Activated naive CD4-positive, alpha-beta T cell treated with anti-CD3 and anti-CD28 coated beads, Interleukin-2, amount 10 ng/mL, durations not matched to agents 7 days and 5 days (primary cell): ENCODE results near the gene TRAIP.

Experiments
- CTCF ChIA-PET: fragments of 350-600 bp; sonication (Branson Sonifier 250); formaldehyde crosslinking; loops from one replicate; lab custom pipeline; 2021; ENCODE audit warnings: antibody characterized with exemption; lab: Charles Lee
- DNase-seq: peaks from one replicate; pipeline ENCODE4 v3.0.0-alpha.2; 2020
- H3K27ac Mint-ChIP-seq: one replicate; pipeline ENCODE4 v1.8.0; 2021; ENCODE audit warnings: mild to moderate bottlenecking, moderate library complexity, mixed read lengths
- H3K27me3 Mint-ChIP-seq: one replicate; pipeline ENCODE4 v1.8.0; 2021; ENCODE audit warnings: mild to moderate bottlenecking, mixed read lengths
- H3K36me3 Mint-ChIP-seq: one replicate; pipeline ENCODE4 v1.8.0; 2021; ENCODE audit warnings: mixed read lengths
- H3K4me1 Mint-ChIP-seq: one replicate; pipeline ENCODE4 v1.8.0; 2021; ENCODE audit warnings: mixed read lengths
- H3K4me3 Mint-ChIP-seq: one replicate; pipeline ENCODE4 v1.8.0; 2021; ENCODE audit warnings: mild to moderate bottlenecking, moderate library complexity, mixed read lengths
- H3K9me3 Mint-ChIP-seq: one replicate; pipeline ENCODE4 v1.8.0; 2021; ENCODE audit warnings: mixed read lengths

Gene TRAIP

GRCh38 chr3:49867400-49867799 lies 11.0 kb upstream of the TRAIP start:
- H3K9me3 Mint-ChIP-seq, result no peaks in the 10 kb centered on the region
- DNase-seq, result no peak
- no peak overlapping the region for H3K27ac Mint-ChIP-seq
- H3K27me3 Mint-ChIP-seq, result peaks cover 93% of the 10 kb centered on the region
- no peak overlapping the region for H3K4me3 Mint-ChIP-seq
- H3K4me1 Mint-ChIP-seq, result no peaks in the 10 kb centered on the region
- CTCF ChIA-PET, result interaction anchor here (1.3 kb wide), 1 partner anchor 28 kb away, joined by 5 read pairs; no protein-coding TSS in a partner anchor
- no peaks in the 10 kb centered on the region for H3K36me3 Mint-ChIP-seq

DNA sequence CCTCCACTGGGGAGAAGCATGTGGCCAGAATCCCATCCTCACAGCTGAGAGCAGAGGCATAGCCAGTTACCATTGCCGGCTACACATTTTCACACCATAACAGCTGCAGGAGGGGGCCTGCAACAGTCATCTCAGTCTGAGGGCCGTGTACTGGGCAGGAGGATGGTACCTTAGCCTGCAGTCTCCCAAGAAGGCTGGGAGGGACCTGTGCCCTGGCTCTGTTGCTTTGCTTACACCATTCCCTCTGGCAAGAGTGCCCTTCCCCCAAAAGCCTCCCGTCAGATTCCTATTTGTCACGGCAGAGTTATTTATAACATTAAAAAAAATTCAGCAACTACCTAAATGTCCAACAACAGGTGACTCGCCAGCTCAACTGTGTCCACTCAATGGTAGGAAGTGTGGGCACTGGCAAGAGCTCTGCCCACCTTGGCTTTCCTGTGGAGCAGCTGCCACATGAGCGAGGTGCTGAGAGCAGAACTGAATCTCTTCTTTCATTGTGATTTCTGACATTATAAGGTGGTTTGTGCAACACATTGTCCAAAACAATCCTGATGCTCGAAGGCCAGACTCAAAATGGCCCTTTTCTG lies 8.9 kb upstream of the TRAIP start:
- Mint-ChIP-seq H3K27me3 (peaks cover 83% of the 10 kb centered on the region), H3K9me3 (no peaks in the 10 kb centered on the region), H3K4me3 (no peak overlapping the region), H3K27ac (no peak overlapping the region), H3K36me3 (no peaks in the 10 kb centered on the region), H3K4me1 (no peaks in the 10 kb centered on the region)
- CTCF ChIA-PET, result no interaction called here
- DNase-seq, result no peak

- H3K4me1 Mint-ChIP-seq, result no peaks in the 10 kb centered on the region
- H3K9me3 Mint-ChIP-seq, result no peaks in the 10 kb centered on the region
- CTCF ChIA-PET, result no interaction called here
- DNase-seq, result no peak
- no peak overlapping the region for H3K27ac Mint-ChIP-seq
- H3K36me3 Mint-ChIP-seq, result no peaks in the 10 kb centered on the region
- no peak overlapping the region for H3K4me3 Mint-ChIP-seq
- H3K27me3 Mint-ChIP-seq, result peaks cover 83% of the 10 kb centered on the region
These were observed 8.1 kb upstream of the TRAIP start for GRCh38 chr3:49864505-49864904.

DNA sequence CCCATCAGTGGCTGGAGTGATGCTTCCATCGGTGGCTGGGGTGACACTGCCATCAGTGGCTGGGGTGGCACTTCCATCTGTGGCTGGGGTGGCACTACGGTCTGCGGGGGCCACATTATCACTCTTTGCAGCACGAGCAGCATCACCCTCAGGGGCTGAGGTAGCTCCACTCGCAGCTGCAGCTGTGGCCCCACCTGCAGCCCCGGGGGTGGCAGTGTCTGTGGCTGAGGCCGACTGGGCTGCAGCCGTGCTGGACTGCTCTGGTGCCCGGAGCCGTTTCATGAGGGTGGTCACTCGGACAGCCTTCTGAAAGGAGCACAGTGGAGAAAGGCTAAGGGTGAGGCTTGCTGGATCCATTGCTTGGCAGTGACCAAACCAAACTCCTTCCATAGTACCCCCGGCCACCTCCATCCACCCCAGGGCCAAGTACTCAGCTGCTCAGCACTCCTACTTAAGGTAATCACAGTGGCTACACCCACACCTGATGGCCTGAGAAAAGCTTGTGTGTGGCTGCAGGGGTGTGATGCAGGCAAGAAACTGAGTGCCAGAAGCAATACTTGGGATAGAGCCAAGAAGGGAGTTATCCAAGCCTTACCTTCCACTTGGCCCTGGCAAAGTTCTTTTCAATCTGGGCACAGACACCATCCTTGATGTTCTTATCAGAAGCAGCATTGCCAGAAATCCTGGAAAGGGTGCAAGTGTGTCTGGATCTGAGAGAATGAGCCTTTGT lies 3.4 kb upstream of the TRAIP start:
- Mint-ChIP-seq H3K4me1 (peaks cover 19% of the 10 kb centered on the region), H3K27ac (no peak overlapping the region), H3K4me3 (no peak overlapping the region), H3K36me3 (no peaks in the 10 kb centered on the region), H3K9me3 (no peaks in the 10 kb centered on the region), H3K27me3 (peaks cover 35% of the 10 kb centered on the region)
- CTCF ChIA-PET, result no interaction called here
- no peak for DNase-seq

- CTCF ChIA-PET, result interaction anchor here (0.9 to 3.7 kb wide), 2 partner anchors 16 to 51 kb away, joined by 3 to 24 read pairs; no protein-coding TSS in a partner anchor
- no peaks in the 10 kb centered on the region for H3K9me3 Mint-ChIP-seq
- peak overlapping the region; percentile 96 for H3K4me3 Mint-ChIP-seq
- peaks cover 9% of the 10 kb centered on the region for H3K27me3 Mint-ChIP-seq
- DNase-seq, result no peak
- H3K27ac Mint-ChIP-seq, result peak overlapping the region; percentile 86
- peaks cover 2% of the 10 kb centered on the region for H3K36me3 Mint-ChIP-seq
- peaks cover 27% of the 10 kb centered on the region for H3K4me1 Mint-ChIP-seq
These were observed 702 bp downstream of the TRAIP start for GRCh38 chr3:49855662-49856061.

GRCh38 chr3:49845694-49846093 lies 10.7 kb downstream of the TRAIP start:
- peaks cover 31% of the 10 kb centered on the region for H3K36me3 Mint-ChIP-seq
- no peaks in the 10 kb centered on the region for H3K4me1 Mint-ChIP-seq
- CTCF ChIA-PET, result no interaction called here
- no peaks in the 10 kb centered on the region for H3K9me3 Mint-ChIP-seq
- H3K4me3 Mint-ChIP-seq, result no peak overlapping the region
- H3K27me3 Mint-ChIP-seq, result no peaks in the 10 kb centered on the region
- no peak overlapping the region for H3K27ac Mint-ChIP-seq
- DNase-seq, result no peak

- peaks cover 31% of the 10 kb centered on the region for H3K36me3 Mint-ChIP-seq
- peak overlapping the region; percentile 53 for H3K27ac Mint-ChIP-seq
- DNase-seq, result no peak
- no peaks in the 10 kb centered on the region for H3K4me1 Mint-ChIP-seq
- no peak overlapping the region for H3K4me3 Mint-ChIP-seq
- no peaks in the 10 kb centered on the region for H3K9me3 Mint-ChIP-seq
- CTCF ChIA-PET, result interaction anchor here (1.4 kb wide), 2 partner anchors 42 to 127 kb away, joined by 3 to 4 read pairs; partner anchors contain the start of gene INKA1
- no peaks in the 10 kb centered on the region for H3K27me3 Mint-ChIP-seq
These were observed 11.7 kb downstream of the TRAIP start for GRCh38 chr3:49844464-49845183.

GRCh38 chr3:49842843-49843517 lies 13.4 kb downstream of the TRAIP start:
- H3K27me3 Mint-ChIP-seq, result no peaks in the 10 kb centered on the region
- no peaks in the 10 kb centered on the region for H3K9me3 Mint-ChIP-seq
- CTCF ChIA-PET, result interaction anchor here (12.7 kb wide), 1 partner anchor 37 kb away, joined by 225 read pairs; the partner anchor contains the start of genes CDHR4, INKA1 and UBA7
- no peaks in the 10 kb centered on the region for H3K4me1 Mint-ChIP-seq
- DNase-seq, result no peak
- H3K36me3 Mint-ChIP-seq, result peaks cover 33% of the 10 kb centered on the region
- no peak overlapping the region for H3K27ac Mint-ChIP-seq
- H3K4me3 Mint-ChIP-seq, result no peak overlapping the region

DNA sequence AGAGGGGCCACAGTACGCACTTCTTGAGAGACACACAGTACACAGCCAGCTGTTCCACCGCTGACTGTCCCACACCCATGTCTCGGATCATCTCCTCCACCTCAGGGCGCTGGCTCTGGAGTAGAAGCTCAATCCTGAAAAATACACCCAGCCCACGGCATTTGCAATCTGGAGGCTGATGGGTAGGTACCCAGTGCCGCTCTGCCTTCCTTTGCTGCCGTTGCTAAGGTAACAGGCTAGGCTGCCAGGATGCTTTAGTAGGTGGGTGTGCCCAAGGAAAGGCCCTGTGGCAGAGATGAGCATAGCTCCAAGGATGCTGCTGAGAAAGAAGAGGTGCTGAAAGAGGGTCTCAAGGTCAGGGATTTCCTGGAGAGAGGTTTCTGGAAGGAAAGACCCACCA lies 14.6 kb downstream of the TRAIP start:
- CTCF ChIA-PET, result interaction anchor here (0.6 to 12.7 kb wide), 5 partner anchors 29 to 269 kb away, joined by 3 to 225 read pairs (median 3); partner anchors contain the start of genes CDHR4, INKA1 and UBA7
- Mint-ChIP-seq H3K9me3 (no peaks in the 10 kb centered on the region), H3K27me3 (no peaks in the 10 kb centered on the region), H3K36me3 (peaks cover 33% of the 10 kb centered on the region), H3K27ac (no peak overlapping the region), H3K4me3 (no peak overlapping the region), H3K4me1 (no peaks in the 10 kb centered on the region)
- DNase-seq, result no peak

- CTCF ChIA-PET, result interaction anchor here (0.6 to 12.7 kb wide), 7 partner anchors 14 to 268 kb away, joined by 3 to 225 read pairs (median 3); partner anchors contain the start of genes CDHR4, INKA1, TRAIP and UBA7
- DNase-seq, result peak; percentile 33
- H3K27ac Mint-ChIP-seq, result no peak overlapping the region
- H3K4me3 Mint-ChIP-seq, result no peak overlapping the region
- H3K4me1 Mint-ChIP-seq, result no peaks in the 10 kb centered on the region
- H3K9me3 Mint-ChIP-seq, result no peaks in the 10 kb centered on the region
- H3K27me3 Mint-ChIP-seq, result no peaks in the 10 kb centered on the region
- H3K36me3 Mint-ChIP-seq, result peaks cover 29% of the 10 kb centered on the region
These were observed 15.2 kb downstream of the TRAIP start for GRCh38 chr3:49841126-49841696.

DNA sequence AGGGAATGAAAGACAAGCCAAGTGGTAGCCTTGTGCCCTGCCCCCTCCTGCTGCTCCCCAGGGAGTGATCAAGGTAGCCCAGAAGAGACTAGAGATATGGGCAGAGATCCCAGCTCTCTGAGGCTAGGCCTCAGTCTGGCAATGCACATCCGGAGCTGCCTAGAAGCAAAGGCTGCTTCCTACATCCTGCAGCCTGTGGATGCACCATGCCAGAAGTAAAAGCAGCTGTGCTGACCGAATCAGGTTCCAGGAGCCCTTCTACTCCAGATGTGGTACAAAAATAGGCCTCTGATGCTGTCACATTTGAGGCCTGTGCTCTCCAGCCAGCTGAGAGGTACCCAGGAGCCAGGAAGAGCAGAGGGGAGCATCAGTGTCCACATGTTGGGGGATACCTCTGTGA lies 16.0 kb downstream of the TRAIP start:
- no peak for DNase-seq
- no peak overlapping the region for H3K27ac Mint-ChIP-seq
- no peaks in the 10 kb centered on the region for H3K9me3 Mint-ChIP-seq
- H3K36me3 Mint-ChIP-seq, result peaks cover 24% of the 10 kb centered on the region
- CTCF ChIA-PET, result interaction anchor here (0.7 to 12.7 kb wide), 8 partner anchors 9 to 138 kb away, joined by 3 to 225 read pairs (median 10); partner anchors contain the start of genes CDHR4, INKA1, TRAIP and UBA7
- H3K4me1 Mint-ChIP-seq, result no peaks in the 10 kb centered on the region
- no peak overlapping the region for H3K4me3 Mint-ChIP-seq
- H3K27me3 Mint-ChIP-seq, result no peaks in the 10 kb centered on the region

GRCh38 chr3:49839193-49839809 lies 17.1 kb downstream of the TRAIP start:
- H3K27me3 Mint-ChIP-seq, result no peaks in the 10 kb centered on the region
- peak; percentile 90 for DNase-seq
- H3K4me1 Mint-ChIP-seq, result no peaks in the 10 kb centered on the region
- CTCF ChIA-PET, result interaction anchor here (0.6 to 12.7 kb wide), 28 partner anchors 9 to 299 kb away, joined by 3 to 225 read pairs (median 5); partner anchors contain the start of genes AMIGO3, CDHR4, INKA1 and TRAIP
- H3K4me3 Mint-ChIP-seq, result no peak overlapping the region
- no peak overlapping the region for H3K27ac Mint-ChIP-seq
- H3K9me3 Mint-ChIP-seq, result no peaks in the 10 kb centered on the region
- peaks cover 21% of the 10 kb centered on the region for H3K36me3 Mint-ChIP-seq

DNA sequence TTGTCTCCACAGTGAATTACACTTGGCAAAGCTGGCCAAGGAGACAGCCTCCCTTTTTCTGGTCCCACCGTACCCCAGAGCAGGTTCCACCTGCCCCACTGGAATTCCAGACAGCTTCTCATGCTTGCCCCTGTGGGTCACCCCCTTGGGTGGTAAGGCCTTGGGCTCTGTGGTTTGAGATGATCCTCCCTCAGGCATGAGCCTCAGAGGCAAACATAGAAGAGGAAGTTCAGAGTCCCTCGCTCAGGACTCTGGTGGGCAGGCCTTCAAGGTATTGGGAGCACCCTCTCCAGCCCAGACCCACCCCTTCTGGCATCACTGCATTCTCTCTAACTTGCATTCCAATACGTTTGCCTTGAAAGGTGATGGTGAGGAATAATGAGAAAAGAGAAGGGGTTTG lies 25.0 kb downstream of the TRAIP start:
- H3K27ac Mint-ChIP-seq, result no peak overlapping the region
- DNase-seq, result no peak
- peaks cover 20% of the 10 kb centered on the region for H3K36me3 Mint-ChIP-seq
- no peak overlapping the region for H3K4me3 Mint-ChIP-seq
- CTCF ChIA-PET, result interaction anchor here (0.5 to 12.7 kb wide), 2 partner anchors 25 to 74 kb away, joined by 3 to 225 read pairs; partner anchors contain the start of genes CDHR4, INKA1 and UBA7
- no peaks in the 10 kb centered on the region for H3K4me1 Mint-ChIP-seq
- H3K9me3 Mint-ChIP-seq, result no peaks in the 10 kb centered on the region
- no peaks in the 10 kb centered on the region for H3K27me3 Mint-ChIP-seq
